Activated CD8-positive, alpha-beta memory T cell treated with anti-CD3 and anti-CD28 coated beads, Interleukin-2, amount 50 U/mL, for 24 hours (primary cell): Measurements from ENCODE around the gene SEMA6D.
"Not testable (repeated sequence)": the region's sequence is repeated elsewhere in the genome, so short reads cannot be mapped to it uniquely, and the experiment has no call there.

Source experiments
- DNase-seq: peaks from one replicate; pipeline ENCODE4 v3.0.0-alpha.2; 2020; ENCODE audit errors: extremely low read depth

The SEMA6D gene

GRCh38 chr15:47718497-47719437 is 1.5 kb downstream of the SEMA6D start:
- no peak for DNase-seq

GRCh38 chr15:47719730-47720129 is 2.4 kb downstream of the SEMA6D start:
- DNase-seq: no peak

GRCh38 chr15:47720555-47720954 is 3.2 kb downstream of the SEMA6D start:
- DNase-seq: no peak

GRCh38 chr15:47721676-47722075 is 4.4 kb downstream of the SEMA6D start:
- no peak for DNase-seq

- no peak for DNase-seq
Measured at GRCh38 chr15:47724346-47724745, 7.0 kb downstream of the SEMA6D start.

- no peak for DNase-seq
Measured at GRCh38 chr15:47725051-47725450, 7.7 kb downstream of the SEMA6D start.

GRCh38 chr15:47725906-47726305 is 8.6 kb downstream of the SEMA6D start:
- no peak for DNase-seq

- no peak for DNase-seq
Measured at GRCh38 chr15:47726399-47726823, 9.1 kb downstream of the SEMA6D start.

- DNase-seq: no peak
Measured at GRCh38 chr15:47727137-47727536, 9.8 kb downstream of the SEMA6D start.

GRCh38 chr15:47727676-47728075 is 10.4 kb downstream of the SEMA6D start:
- DNase-seq: no peak

- DNase-seq: no peak
Measured at GRCh38 chr15:47728426-47728825, 11.1 kb downstream of the SEMA6D start.

- DNase-seq: no peak
Measured at GRCh38 chr15:47728886-47729285, 11.6 kb downstream of the SEMA6D start.

- DNase-seq: no peak
Measured at GRCh38 chr15:47731230-47731629, 13.9 kb downstream of the SEMA6D start.

- DNase-seq: no peak
Measured at GRCh38 chr15:47732248-47732647, 14.9 kb downstream of the SEMA6D start.

- DNase-seq: no peak
Measured at GRCh38 chr15:47733085-47733484, 15.8 kb downstream of the SEMA6D start.

GRCh38 chr15:47736143-47736786 is 19.0 kb downstream of the SEMA6D start:
- DNase-seq: no peak

- no peak for DNase-seq
Measured at GRCh38 chr15:47737477-47737876, 20.2 kb downstream of the SEMA6D start.

GRCh38 chr15:47738144-47738825 is 21.0 kb downstream of the SEMA6D start:
- DNase-seq: not testable (repeated sequence)

GRCh38 chr15:47741082-47741481 is 23.8 kb downstream of the SEMA6D start:
- no peak for DNase-seq

- no peak for DNase-seq
Measured at GRCh38 chr15:47741907-47742306, 24.6 kb downstream of the SEMA6D start.

- no peak for DNase-seq
Measured at GRCh38 chr15:47742334-47742733, 25.0 kb downstream of the SEMA6D start.

- DNase-seq: no peak
Measured at GRCh38 chr15:47742742-47743141, 25.4 kb downstream of the SEMA6D start.
